Sigmoid colon (tissue), 4 donors: ENCODE measurements around the gene COMMD1.

ENCODE experiments used
- CTCF ChIP-seq, 4 experiments: fragments of 450-650 bp in 3 of 4; fragments of 200-600 bp in 1 of 4; IDR thresholded peaks; one replicate each; pipeline ENCODE4 v1.5.1; 2016 to 2019; ENCODE audit warnings: antibody characterized with exemption in 4 of 4, mild to moderate bottlenecking in 3 of 4, moderate library complexity in 2 of 4
- EP300 ChIP-seq, 4 donors: sonication (generic); formaldehyde crosslinking; IDR thresholded peaks; one replicate each; pipeline ENCODE4 v1.6.1; 2017; ENCODE audit warnings: antibody characterized with exemption in 4 of 4
- POLR2AphosphoS5 ChIP-seq, 4 donors: sonication (generic); formaldehyde crosslinking; IDR thresholded peaks; one replicate each; pipeline ENCODE4 v1.6.1; 2017; ENCODE audit warnings: antibody characterized with exemption in 4 of 4

DNA sequence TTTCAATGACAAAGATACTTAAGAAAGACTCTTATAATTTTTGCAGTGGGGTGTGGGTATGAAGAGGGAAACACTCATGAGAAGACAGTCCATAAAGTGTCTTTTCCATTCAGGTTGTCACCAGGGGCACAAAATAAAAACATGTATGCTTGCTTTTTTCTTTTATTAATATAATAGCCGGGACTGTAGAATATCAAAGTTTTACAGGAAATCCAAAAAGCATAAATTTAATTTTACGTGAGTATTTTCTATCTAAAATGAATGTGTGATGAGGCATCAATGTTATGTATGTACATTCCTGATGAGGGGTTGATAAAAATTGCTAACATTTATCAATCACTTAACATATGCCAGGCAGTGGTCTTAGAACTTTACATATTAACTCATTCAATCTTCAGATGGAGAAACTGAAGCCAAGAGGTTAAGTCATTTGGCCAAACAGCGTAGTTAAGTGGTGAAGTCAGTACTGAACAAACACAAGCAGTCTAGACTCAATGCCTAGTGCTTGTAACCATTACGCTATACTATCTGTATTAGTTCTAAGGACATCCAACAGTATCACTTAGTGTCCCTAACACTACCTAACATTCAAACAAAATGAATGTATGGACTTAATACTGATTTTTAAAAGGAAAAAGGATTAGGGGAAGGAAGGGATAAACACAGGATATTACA is 27.8 kb upstream of the COMMD1 start:
- TF ChIP-seq EP300 (IDR thresholded peaks at IDR 0.05) (no peak), POLR2AphosphoS5 (IDR thresholded peaks at IDR 0.05) (no peak), CTCF (IDR thresholded peaks at IDR 0.05) (no peak)
